ENCODE measurements around the gene PTP4A2. TPM values are rescaled to one million over a fixed set of nuclear protein-coding genes. Genes with fewer than 3 reads are reported as not detected.

Gene PTP4A2
- total and polyA plus RNA-seq, 2 of the 8 experiments (the other 6 are each of a cell fraction or from before 2014, with no cell fraction given), result 87.4 to 214 TPM

DNA sequence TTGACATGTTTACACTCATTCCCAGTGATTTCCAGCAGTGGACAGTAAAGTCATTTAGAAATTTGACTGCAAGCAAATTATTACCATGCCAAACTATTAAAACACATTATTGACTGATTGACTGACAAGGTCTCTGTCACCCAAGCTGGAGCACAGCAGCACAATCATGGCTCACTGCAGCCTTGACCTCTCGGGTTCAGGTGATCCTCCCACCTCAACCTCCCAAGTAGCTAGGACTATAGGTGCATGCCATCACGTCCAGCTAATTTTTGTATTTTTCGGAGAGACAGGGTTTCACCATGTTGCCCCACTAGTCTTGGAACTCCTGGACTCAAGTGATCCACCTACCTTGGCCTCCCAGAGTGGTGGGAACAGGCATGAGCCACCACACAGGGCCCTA is 24.2 kb downstream of the PTP4A2 start:
- Histone ChIP-seq H3K9me3 (ENCODE audit: insufficient read depth in 2 of 2, low read depth in 1 of 2, low read length in 1 of 2) (no peaks in the 10 kb centered on the region), H3K4ac (replicated peaks; ENCODE audit: insufficient read length, low read depth, low read length) (no peak overlapping the region), H3K18ac (ENCODE audit: extremely low read depth, low read length) (no peak overlapping the region), H3K36me3 (ENCODE audit: control insufficient read depth in 2 of 4, insufficient read depth in 4 of 4, low read length in 3 of 4) (peaks cover 0 to 58% (median 19%) of the 10 kb centered on the region in 4 experiments; a peak in 5 of 8 replicates), H3K9ac (replicated peaks in 1 of 4; ENCODE audit: extremely low read depth in 1 of 4, low read depth in 3 of 4, low read length in 3 of 4) (no peak overlapping the region), H3K4me1 (replicated peaks in 1 of 4; ENCODE audit: control insufficient read depth in 3 of 4, insufficient read depth in 4 of 4, low read length in 3 of 4) (no peaks in the 10 kb centered on the region), H2BK20ac (ENCODE audit: low read length) (no peak overlapping the region), H3K14ac (ENCODE audit: insufficient read length) (no peak overlapping the region), H2BK120ac (replicated peaks; ENCODE audit: low read depth, low read length) (no peak overlapping the region), H3K23me2 (ENCODE audit: low read depth, low read length) (no peaks in the 10 kb centered on the region), H3K27ac (ENCODE audit: low read depth, low read length) (no peak overlapping the region), H3K23ac (ENCODE audit: insufficient read length) (no peak overlapping the region), H2BK15ac (ENCODE audit: low read length) (no peak overlapping the region), H2AFZ (ENCODE audit: low read length) (no peak overlapping the region), H3K4me2 (ENCODE audit: insufficient read depth in 1 of 2, low read depth in 2 of 2, low read length in 2 of 2) (no peak overlapping the region), H2BK5ac (ENCODE audit: low read depth, low read length) (no peak overlapping the region), H4K20me1 (replicated peaks in 1 of 2; ENCODE audit: control insufficient read depth in 1 of 2, insufficient read depth in 2 of 2, low read length in 2 of 2) (no peaks in the 10 kb centered on the region), H3K4me3 (ENCODE audit: extremely low read depth in 1 of 4, insufficient read depth in 2 of 4, low read depth in 3 of 4, low read length in 4 of 4) (no peak overlapping the region), H3K79me2 (ENCODE audit: control insufficient read depth in 1 of 2, insufficient read depth in 2 of 2, low read length in 2 of 2) (peaks cover 0 to 30% of the 10 kb centered on the region in 2 experiments; a peak in 2 of 4 replicates), H4K91ac (replicated peaks; ENCODE audit: insufficient read length, low read length) (no peak overlapping the region), H2BK12ac (ENCODE audit: low read depth, low read length) (no peak overlapping the region), H4K8ac (ENCODE audit: extremely low read depth, insufficient read depth, low read length) (no peak overlapping the region), H3K56ac (replicated peaks; ENCODE audit: insufficient read length, low read depth, low read length) (no peak overlapping the region), H3K79me1 (ENCODE audit: low read depth, low read length) (no peaks in the 10 kb centered on the region), H2AK5ac (ENCODE audit: low read depth, low read length) (no peak overlapping the region), H3K27me3 (replicated peaks in 1 of 4; ENCODE audit: control insufficient read depth in 3 of 4, extremely low read depth in 1 of 4, insufficient read depth in 3 of 4, low read length in 3 of 4) (no peaks in the 10 kb centered on the region), H4K5ac (ENCODE audit: insufficient read length, low read depth, low read length) (no peak overlapping the region)
- 97% methylated on average over 3 of the region's 3 CpGs; no CpG with 5 or more reads in 1 of the 2 experiments for WGBS, 2 experiments (ENCODE audit: extremely low coverage in 1 of 2, insufficient coverage in 1 of 2, insufficient read length in 1 of 2, insufficient replicate concordance in 2 of 2, low coverage in 1 of 2, low lambda C conversion rate in 2 of 2, missing lambda C conversion rate in 1 of 2)
- FAIRE-seq, result no peak
- TF ChIP-seq SUZ12 (IDR thresholded peaks at IDR 0.05; ENCODE audit: low read length), result no peak
- no peak for TF ChIP-seq TCF12 (IDR thresholded peaks at IDR 0.05; ENCODE audit: low read depth, low read length)
- no peak for TF ChIP-seq BRCA1 (IDR thresholded peaks at IDR 0.05; ENCODE audit: low read depth, low read length)
- TF ChIP-seq CBX5 (IDR thresholded peaks at IDR 0.05; ENCODE audit: low read depth, low read length), result no peak
- no peak for TF ChIP-seq SAP30 (IDR thresholded peaks at IDR 0.05; ENCODE audit: insufficient read depth, insufficient replicate concordance, low read length)
- POLR2A ChIA-PET (ENCODE audit: partially characterized antibody), result interaction anchor here (0.6 to 1.2 kb wide), 2 partner anchors 8 to 99 kb away, joined by 3 read pairs; partner anchors contain the start of gene KHDRBS1
- CTCF ChIA-PET (ENCODE audit: partially characterized antibody), result interaction anchor here (0.7 to 3.3 kb wide), 5 partner anchors 10 to 50 kb away, joined by 3 to 17 read pairs (median 4); no protein-coding TSS in a partner anchor
- no peak for DNase-seq (ENCODE audit: low read depth in 1 of 2, low spot score in 2 of 2)
